ENCODE measurements around the gene ALDH16A1.

DNA sequence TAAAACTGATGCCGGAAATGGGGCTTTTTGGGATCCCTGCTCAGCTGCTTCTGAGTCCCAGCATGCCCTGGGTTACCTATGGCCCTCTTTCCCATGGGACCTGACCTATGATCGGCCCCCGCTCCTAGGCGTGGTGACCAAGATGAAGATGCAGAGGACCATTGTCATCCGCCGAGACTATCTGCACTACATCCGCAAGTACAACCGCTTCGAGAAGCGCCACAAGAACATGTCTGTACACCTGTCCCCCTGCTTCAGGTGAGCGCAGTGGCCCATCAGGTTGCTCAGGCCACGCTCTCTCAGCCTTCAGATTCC lies 44.7 kb downstream of the ALDH16A1 start:
- no peak for TF ChIP-seq EZH2 (IDR thresholded peaks at IDR 0.05; ENCODE audit: borderline replicate concordance)
- TF ChIP-seq, protein P1, sequence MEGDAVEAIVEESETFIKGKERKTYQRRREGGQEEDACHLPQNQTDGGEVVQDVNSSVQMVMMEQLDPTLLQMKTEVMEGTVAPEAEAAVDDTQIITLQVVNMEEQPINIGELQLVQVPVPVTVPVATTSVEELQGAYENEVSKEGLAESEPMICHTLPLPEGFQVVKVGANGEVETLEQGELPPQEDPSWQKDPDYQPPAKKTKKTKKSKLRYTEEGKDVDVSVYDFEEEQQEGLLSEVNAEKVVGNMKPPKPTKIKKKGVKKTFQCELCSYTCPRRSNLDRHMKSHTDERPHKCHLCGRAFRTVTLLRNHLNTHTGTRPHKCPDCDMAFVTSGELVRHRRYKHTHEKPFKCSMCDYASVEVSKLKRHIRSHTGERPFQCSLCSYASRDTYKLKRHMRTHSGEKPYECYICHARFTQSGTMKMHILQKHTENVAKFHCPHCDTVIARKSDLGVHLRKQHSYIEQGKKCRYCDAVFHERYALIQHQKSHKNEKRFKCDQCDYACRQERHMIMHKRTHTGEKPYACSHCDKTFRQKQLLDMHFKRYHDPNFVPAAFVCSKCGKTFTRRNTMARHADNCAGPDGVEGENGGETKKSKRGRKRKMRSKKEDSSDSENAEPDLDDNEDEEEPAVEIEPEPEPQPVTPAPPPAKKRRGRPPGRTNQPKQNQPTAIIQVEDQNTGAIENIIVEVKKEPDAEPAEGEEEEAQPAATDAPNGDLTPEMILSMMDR (IDR thresholded peaks at IDR 0.05; ENCODE audit: poor library complexity): no peak
